Measurements from ENCODE around the gene RBM48. TPM values are rescaled to one million over a fixed set of nuclear protein-coding genes. Genes with fewer than 3 reads are reported as not detected.
"Not testable (repeated sequence)": the region's sequence is repeated elsewhere in the genome, so short reads cannot be mapped to it uniquely, and the experiment has no call there.

The RBM48 gene
- total RNA-seq, 1 donor from 2014 or later: 11.7 TPM

DNA sequence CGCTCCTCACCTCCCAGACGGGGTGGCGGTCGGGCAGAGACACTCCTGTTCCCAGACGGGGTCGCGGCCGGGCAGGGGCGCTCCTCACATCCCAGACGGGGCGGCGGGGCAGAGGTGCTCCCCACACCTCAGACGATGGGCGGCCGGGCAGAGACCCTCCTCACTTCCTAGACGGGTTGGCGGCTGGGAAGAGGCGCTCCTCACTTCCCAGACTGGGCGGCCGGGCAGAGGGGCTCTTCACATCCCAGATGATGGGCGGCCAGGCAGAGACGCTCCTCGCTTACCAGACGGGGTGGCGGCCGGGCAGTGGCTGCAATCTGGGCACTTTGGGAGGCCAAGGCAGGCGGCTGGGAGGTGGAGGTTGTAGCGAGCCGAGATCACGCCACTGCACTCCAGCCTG lies 16.5 kb downstream of the RBM48 start:
- DNase-seq (ENCODE audit: low spot score): not testable (repeated sequence)

DNA sequence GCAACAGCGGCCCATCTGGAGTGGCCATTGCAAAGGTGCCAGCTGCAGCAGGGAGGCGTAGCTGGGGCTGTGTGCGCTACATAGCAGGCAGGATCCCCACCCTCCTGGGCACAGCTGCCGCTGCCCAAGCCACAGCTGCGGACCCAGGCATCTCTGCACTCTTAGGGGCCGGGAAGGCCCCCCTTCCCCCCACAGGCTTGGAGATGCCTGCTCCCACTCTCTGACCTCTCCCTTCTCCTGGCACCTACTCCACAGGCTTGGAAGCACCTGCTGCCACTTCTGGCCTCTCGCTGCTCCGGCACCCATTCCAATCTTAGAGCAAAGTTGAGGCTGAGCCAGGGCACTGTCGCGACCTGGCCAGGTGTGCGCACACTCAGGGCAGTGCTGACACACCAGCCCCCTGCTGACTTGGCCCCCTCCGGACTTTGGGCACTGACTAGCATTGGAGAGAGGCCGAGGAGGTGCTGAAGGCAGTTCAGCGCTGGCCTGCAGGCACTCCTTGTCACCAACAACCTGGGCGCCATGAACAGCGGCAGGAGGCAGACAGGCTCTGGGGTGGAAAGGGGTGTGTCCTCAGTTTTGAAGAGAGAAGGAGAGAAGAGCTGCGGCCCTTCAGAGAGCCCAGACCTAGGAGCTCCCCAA lies 18.4 kb downstream of the RBM48 start:
- DNase-seq (ENCODE audit: low spot score): no peak

DNA sequence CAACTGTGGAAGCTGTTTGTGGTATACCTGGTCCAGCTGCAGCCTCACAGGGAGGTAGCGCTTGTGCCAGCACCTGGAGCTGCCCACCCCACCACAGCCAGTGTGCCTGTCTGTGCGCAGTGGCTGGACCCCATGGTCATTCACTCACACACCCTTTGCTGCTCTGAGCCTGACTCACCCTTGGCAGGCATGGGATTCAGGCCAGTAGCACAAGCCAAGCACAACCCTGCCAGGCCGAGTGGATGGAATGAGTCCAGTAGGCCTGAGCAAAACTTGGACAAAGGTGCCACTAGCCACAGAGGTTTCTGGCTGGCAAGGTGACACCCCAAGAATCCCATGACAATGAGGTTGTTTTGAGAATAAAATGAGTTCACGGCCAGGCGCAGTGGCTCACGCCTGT lies 19.0 kb downstream of the RBM48 start:
- DNase-seq (ENCODE audit: low spot score): no peak

DNA sequence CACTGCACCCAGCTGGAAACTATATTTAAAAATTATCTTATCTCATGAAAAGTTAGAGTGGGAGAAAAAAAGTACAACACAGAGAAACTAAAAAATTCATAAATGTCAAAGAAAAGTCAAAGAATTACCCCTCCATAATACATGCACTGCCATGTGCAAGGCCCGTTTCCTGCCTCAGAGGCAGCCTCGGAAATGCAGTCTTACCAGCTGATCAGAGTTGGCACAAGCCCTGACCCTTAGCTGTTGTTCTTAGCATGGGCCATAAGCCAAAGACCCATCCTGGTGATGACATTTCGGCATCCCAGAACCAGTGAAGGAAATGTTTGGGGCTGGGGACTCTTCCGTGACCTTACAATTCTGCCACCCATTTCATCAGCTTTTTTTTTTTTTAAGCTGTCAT lies 21.6 kb downstream of the RBM48 start:
- no peak for DNase-seq (ENCODE audit: low spot score)

DNA sequence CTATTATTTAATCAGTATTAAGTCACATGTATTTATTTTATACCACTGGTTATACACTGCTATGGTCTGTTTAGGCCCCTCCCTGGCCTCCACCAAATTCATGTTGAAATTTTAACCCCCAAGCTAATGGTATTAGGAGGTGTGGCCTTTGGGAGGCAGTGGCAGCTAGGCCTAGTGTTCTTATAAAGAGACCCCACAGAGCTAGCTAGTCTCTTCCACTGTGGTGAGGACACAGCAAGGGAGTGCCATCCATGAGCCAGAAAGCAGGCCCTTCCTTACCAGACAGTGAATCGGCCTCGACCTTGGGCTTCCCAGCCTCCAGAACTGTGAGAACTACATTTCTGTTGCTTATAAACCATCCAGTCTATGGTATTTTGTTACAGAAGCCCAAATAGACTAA lies 28.7 kb downstream of the RBM48 start:
- no peak for DNase-seq (ENCODE audit: low spot score)

DNA sequence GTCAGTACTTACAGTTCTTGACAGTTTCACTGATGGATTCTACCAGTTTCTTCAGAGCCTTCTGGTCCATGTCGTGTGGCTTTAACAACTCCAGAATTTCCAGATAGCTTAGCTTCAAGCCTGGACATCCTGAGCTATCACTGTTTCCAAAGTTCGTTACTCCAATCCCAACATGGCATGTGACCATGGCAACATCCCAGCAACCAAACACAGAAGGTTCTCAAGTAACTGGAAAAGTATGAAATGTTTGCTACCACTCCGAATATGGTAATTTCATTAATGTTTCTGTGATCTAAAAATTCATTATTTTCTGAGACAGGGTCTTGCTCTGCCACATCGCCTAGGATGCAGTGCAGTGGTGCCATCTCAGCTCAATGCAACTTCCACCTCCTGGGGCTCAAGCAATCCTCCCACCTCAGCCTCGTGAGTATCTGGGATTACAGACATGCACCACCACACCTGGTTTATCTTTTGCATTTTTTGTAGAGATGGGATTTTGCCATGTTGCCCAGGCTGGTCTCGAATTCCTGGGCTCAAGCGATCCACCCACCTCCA lies 29.3 kb downstream of the RBM48 start:
- no peak for DNase-seq (ENCODE audit: low spot score)

DNA sequence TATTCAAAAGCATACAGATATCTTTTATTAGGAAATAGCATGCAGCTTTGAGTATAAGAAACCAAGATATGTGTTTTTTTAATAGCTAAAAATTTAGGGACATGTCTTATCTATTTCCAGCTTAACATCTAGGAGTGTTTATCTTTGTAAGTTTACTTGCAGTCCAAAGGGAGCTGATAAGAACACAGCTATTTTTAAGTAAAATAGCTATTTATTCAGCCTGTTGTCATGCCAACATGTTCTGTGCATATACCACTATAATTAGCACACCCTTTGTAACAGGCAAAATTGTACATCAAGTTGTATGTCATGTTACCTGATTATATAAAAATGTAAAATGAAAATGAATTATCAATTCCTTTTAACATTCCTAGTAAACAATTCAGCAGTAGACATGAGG lies 32.0 kb downstream of the RBM48 start:
- no peak for DNase-seq (ENCODE audit: low spot score)

DNA sequence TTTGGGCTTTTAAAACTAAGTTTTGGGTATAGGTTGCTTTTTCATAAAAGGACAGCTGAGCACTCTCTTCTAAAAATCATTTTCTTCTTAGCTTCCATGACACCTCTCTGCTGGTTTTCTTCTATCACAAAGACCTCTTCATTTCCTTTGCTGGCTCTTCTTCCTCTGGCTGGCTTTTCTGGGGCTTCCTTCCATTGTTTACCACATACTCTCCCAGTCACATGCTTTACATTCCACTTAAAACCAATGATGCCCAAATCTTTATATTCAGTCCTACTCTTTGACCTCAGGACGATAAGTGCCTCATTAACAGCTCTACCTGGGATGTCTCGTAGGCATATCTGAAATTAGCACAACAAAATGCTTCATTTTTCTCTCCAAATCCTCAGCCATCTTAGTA lies 34.8 kb downstream of the RBM48 start:
- DNase-seq (ENCODE audit: low spot score): no peak

DNA sequence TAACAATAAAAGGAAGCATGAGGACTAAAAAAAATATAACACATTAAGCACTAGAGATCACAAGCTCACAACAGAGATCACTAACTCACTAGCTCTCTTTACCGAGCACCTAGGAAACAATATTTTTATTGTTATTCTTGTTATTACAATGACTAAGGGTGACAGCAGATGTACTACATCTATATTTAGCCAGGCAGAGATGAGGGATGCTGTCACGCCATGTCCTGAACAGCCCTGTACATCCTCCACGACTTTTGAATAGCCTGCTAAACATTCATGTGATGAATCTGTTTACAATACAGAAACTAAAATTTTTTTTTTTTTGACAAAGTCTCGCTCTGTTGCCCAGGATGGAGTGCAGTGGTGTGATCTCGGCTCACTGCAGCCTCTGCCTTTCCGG lies 38.9 kb downstream of the RBM48 start:
- no peak for DNase-seq (ENCODE audit: low spot score)

DNA sequence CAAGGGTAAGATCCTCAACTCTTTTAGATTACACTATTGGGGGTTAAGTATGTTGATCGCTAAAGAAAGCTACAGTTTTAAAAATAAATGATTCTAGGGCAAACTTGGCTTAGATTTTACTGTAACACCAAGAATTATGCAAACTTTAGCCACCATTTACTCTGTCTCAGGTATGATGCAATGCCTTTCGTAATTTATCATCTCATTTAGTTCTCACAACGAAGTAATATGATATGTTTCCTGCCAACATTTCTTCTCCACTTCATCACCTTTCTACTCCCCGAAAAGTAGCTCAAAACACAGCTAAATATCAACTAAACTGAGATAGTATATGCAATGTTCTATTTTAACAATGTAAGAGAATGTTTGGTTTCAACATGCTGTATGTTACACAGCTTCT lies 40.5 kb downstream of the RBM48 start:
- DNase-seq (ENCODE audit: low spot score): no peak

DNA sequence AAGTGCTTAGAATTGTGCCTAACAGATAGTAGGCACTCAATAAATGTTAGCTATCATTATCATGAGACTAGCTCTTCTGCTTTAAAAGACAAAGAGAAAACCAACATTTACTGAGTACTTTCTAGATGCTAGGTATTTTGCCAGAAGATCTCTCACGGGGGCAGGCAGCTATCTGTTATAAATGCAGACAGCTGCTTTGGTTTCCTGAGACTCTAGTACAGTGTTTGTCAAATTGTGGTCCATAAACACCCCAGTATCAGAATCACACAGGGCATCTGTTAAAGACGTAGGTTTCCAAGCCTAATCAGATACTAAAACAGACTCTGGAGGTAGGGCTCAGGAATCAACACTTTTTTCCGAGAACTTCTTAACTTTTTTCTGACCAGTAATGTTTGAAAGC lies 47.7 kb downstream of the RBM48 start:
- no peak for DNase-seq (ENCODE audit: low spot score)

DNA sequence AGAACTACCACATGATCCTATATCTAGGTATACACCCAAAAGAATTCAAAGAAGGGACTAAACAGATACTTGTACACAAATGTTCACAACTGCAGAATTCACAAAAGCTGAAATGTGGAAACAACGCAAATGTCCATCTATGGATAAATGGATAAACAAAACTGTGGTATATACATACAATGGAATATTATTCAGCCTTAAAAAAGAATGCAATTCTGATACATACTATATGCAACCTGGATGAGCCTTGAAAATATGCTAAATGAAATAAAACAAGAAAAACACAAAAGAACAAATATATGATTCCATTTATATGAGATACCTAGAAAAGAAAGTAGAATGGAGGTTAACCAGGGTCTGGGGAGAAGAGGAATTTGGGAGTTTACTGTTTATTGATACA lies 54.4 kb downstream of the RBM48 start:
- DNase-seq (ENCODE audit: low spot score): no peak

DNA sequence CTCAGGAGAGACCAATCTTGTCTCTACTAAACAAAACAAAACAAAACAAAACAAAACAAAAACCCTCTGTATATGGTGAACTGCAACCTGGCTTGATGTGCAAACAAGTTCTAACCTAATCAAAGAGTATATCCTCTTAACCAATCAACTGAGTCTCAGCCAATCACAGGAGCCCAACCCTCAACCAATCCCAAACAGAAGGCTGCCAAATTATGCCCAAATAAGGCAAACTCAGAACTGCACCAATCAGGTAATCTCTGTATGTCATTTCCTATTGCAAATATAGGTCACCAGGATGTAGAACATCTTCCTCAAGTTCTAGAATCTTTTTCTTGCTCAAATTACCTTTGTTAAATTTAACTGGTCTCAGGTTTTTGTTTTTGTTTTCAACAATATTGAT lies 56.4 kb downstream of the RBM48 start:
- no peak for DNase-seq (ENCODE audit: low spot score)

DNA sequence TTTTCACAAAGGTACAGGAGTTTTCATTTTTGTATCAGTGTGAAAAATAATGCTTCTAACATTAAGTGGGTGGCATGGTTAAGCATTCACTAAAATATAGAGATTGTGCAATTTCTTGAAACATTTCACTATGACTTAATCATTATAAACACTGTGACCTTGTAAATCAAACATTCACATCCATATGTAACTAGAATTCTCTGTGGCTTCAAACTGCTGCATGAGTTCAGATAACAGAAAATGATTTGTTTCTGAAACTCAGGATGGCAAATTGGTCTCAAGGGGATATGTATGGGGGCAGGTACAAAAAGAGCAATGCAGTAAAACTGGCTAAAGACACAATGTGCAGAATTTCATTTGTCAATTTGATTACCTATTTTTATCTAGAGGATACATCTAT lies 57.8 kb downstream of the RBM48 start:
- no peak for DNase-seq (ENCODE audit: low spot score)

DNA sequence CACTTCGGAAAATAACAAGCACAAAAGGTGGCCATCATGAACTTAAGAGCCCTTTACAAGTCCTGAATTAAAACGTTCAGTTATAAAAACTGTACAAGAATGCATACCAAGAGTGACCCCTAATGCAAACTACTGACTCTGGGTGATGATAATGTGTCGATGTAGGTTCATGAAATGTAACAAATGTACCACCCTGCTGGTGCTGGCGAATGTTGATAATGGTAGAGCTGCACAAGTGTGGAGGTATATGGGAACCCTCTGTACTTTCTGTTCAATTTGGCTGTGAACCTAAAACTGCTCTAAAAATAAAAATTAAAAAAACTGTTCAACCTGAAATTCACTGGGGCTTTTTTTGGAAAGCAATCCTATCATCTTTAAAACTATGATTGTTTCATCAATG lies 58.2 kb downstream of the RBM48 start:
- no peak for DNase-seq (ENCODE audit: low spot score)

Other genes with a start within 250 kb of the RBM48 start
- 54.0 TPM for gene GATAD1, start 81.3 kb upstream of the RBM48 start, total RNA-seq
- gene ERVW-1, start 50.8 kb upstream of the RBM48 start, total RNA-seq: not detected
- 24.7 TPM for gene PEX1, start 275 bp upstream of the RBM48 start, total RNA-seq
- gene FAM133B, start 61.6 kb downstream of the RBM48 start, total RNA-seq: 32.5 TPM